ENCODE results near the gene IZUMO4.

GRCh38 chr19:2048104-2048958 lies 48.4 kb upstream of the IZUMO4 start:
- TF ChIP-seq CTCF (IDR thresholded peaks at IDR 0.05; ENCODE audit: insufficient read depth, low read depth, low read length) (no peak), EZH2 (IDR thresholded peaks at IDR 0.05; ENCODE audit: insufficient read depth, low read length) (no peak)

Data from astrocyte (in vitro differentiated cells and primary cell).